BLaER1 (cell line): ENCODE results near the gene EML1.

ENCODE experiments used
- H3K27ac ChIP-seq: shearing (Covaris generic); formaldehyde crosslinking; 2 replicates; pipeline ENCODE4 v1.8.1; 2022
- H3K27me3 ChIP-seq: shearing (Covaris generic); formaldehyde crosslinking; 2 replicates; pipeline ENCODE4 v1.8.1; 2022
- H3K36me3 ChIP-seq: shearing (Covaris generic); formaldehyde crosslinking; 2 replicates; pipeline ENCODE4 v1.8.1; 2022
- H3K4me1 ChIP-seq: shearing (Covaris generic); formaldehyde crosslinking; 2 replicates; pipeline ENCODE4 v1.8.1; 2022
- H3K4me2 ChIP-seq: shearing (Covaris generic); formaldehyde crosslinking; 2 replicates; pipeline ENCODE4 v1.8.1; 2022
- H3K4me3 ChIP-seq: shearing (Covaris generic); formaldehyde crosslinking; 2 replicates; pipeline ENCODE4 v1.8.1; 2022
- H3K9ac ChIP-seq: shearing (Covaris generic); formaldehyde crosslinking; 2 replicates; pipeline ENCODE4 v1.8.1; 2022
- H3K9me3 ChIP-seq: shearing (Covaris generic); formaldehyde crosslinking; 2 replicates; pipeline ENCODE4 v1.8.1; 2022
- H4K20me1 ChIP-seq: shearing (Covaris generic); formaldehyde crosslinking; 2 replicates; pipeline ENCODE4 v1.8.1; 2022
- Cebpa-rat ChIP-seq: shearing (Covaris generic); IDR thresholded peaks from 2 replicates; pipeline ENCODE4 v1.8.1; 2022

EML1 gene

DNA sequence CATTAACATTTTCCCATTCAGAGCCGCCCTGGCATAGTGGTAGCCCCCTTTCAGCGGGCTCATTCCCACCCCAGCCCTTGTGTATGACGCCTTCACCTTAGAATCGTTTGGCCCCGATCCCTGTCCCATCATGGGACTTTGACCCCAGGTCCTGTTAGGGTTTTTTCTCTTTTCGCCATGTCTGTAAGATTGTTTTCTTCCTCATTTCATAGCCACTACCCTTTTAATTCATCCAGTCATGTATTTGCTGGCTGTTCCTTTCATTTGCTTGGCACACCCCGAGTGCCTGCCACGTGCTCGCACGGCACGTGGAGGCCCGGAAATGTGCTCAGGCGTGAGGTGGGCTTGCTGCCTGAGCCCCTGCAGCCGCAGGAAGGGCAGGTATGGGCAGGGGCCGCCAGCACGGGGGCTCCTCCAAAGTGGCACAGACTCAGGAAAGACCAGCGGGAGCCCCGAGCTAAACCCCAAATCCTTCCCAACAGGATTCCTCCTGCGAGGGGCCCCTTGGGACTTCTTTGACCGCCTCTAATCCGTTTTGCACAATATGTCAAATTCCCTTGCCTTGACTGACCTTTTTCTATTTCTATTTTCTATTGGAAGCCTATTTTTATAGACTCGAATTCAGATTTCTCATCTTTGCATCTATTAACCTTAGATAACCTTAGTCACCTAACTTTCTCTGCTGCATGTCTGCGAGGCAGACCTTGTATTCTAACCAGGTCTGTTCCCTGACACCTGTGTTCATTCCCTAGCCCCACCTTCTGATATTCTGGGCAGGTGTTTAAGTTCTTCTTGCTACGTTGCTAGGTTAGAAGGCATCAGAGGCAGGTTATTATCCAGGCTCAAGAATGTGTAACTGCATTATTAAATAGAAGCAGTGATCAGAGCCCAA lies 114.8 kb downstream of the EML1 start:
- Histone ChIP-seq H3K27ac (no peak overlapping the region), H3K9ac (no peak overlapping the region), H3K4me3 (no peak overlapping the region), H3K9me3 (peaks cover 17% of the 10 kb centered on the region), H3K4me1 (no peaks in the 10 kb centered on the region), H4K20me1 (no peaks in the 10 kb centered on the region), H3K27me3 (no peaks in the 10 kb centered on the region), H3K4me2 (no peak overlapping the region), H3K36me3 (no peaks in the 10 kb centered on the region)
- TF ChIP-seq Cebpa-rat: no peak

DNA sequence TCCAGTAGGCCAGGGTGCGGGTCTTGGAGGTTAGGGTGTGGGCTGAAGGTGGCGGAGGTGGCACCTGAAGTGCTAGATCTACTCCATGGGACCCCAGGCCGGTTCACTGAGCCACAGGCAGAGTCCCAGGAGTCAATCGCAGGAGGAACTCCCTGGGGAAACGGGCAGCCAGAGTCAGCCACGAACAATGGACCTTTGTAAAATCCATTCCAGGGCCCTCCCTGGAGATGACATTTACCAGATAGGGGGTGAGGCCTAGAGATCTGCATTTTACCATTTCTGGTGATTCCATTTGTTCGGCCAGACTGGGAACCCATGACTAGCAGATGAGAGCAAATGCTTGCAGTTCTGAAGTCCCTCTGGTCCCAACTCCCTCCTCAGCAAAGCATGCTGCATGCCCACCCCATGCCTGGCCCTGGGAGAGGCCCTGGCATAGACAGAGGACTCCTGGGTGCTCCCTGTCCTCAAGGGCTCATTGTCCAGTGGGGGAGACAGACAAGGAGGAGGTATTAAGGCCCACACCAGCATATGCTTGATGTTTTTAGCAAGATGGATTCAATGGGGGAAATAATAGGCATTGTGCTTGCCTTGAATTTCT lies 115.5 kb downstream of the EML1 start:
- H3K27ac ChIP-seq: no peak overlapping the region
- H3K9me3 ChIP-seq: peaks cover 9% of the 10 kb centered on the region
- H3K27me3 ChIP-seq: no peaks in the 10 kb centered on the region
- no peak for TF ChIP-seq Cebpa-rat
- H4K20me1 ChIP-seq: no peaks in the 10 kb centered on the region
- H3K36me3 ChIP-seq: no peaks in the 10 kb centered on the region
- H3K4me1 ChIP-seq: no peaks in the 10 kb centered on the region
- no peak overlapping the region for H3K4me3 ChIP-seq
- no peak overlapping the region for H3K9ac ChIP-seq
- no peak overlapping the region for H3K4me2 ChIP-seq

DNA sequence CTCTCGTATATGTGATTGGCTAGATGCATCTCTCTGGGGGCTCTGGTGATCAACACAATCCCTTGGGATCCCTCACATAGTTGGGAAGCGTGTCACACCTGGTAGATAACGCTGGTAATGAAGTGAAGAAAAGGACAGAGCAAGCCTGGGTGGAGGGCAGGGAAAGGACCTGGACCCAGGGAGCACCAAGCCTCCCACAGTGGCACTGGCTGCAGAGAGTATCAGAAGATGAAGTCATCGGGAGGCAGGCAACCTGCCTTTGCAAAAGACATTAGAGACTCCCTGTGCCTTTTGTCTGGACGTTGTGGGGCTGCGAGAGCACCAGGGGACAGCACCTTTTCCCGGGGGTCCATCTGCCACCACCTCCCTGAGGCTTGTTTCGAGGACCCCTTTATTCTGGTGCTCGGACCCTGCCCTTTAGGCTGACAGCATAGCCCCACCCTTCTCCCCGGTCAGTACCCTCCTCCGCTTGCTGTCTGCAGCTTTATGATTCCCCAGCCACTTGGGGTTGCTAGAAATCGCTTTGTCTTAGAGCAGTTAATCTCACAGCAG lies 116.4 kb downstream of the EML1 start:
- Histone ChIP-seq H3K4me3 (no peak overlapping the region), H3K9me3 (peaks cover 6% of the 10 kb centered on the region; the same call in 1 of the 2 replicates), H3K9ac (no peak overlapping the region), H3K4me1 (no peaks in the 10 kb centered on the region), H3K36me3 (no peaks in the 10 kb centered on the region), H3K27me3 (no peaks in the 10 kb centered on the region), H4K20me1 (no peaks in the 10 kb centered on the region), H3K4me2 (no peak overlapping the region), H3K27ac (no peak overlapping the region)
- no peak for TF ChIP-seq Cebpa-rat

DNA sequence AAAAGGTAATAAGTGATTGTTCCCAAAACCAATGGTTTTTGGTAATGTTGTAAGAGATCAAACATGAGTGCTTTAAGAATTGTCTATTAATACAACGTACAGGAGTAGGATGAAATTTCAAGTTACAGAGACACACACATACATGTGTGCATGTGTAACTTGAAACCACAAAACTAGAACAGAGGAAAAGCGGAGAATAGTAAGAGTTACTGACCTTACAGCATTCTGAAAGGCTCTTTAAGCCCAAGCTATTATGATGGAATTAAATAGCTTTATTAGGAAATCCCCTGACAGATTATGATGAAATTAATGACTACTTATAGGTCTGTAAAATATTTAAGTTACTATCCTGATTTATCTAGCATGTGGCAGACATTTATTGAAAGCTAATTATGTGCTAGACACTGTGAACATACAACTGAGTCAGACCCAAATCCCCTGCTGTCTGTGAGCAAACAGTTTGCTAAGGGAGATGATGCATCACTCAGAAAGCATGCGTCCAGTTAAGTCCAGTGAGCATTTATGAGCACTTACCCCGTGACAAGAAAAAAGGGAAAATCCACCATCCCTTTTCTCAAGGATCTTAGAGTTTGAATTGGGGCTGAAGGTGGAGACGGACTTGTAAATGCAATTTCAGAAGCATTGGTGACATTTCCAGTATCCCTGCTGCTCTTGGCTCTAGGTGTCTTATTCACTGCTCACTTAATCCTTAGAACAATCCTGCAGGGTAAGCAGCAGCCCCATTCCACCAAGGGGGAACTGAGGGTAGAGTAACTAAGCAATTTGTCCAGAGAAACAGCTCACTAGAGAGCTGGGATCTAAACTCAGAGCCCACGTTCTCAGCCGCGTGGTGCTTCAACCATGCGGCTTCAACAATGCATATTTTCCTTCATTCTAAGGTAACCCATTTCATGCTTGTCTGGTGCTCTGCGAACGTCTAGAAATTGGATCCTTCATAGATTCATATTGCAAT lies 117.4 kb downstream of the EML1 start:
- H3K4me3 ChIP-seq: no peak overlapping the region
- TF ChIP-seq Cebpa-rat: no peak

DNA sequence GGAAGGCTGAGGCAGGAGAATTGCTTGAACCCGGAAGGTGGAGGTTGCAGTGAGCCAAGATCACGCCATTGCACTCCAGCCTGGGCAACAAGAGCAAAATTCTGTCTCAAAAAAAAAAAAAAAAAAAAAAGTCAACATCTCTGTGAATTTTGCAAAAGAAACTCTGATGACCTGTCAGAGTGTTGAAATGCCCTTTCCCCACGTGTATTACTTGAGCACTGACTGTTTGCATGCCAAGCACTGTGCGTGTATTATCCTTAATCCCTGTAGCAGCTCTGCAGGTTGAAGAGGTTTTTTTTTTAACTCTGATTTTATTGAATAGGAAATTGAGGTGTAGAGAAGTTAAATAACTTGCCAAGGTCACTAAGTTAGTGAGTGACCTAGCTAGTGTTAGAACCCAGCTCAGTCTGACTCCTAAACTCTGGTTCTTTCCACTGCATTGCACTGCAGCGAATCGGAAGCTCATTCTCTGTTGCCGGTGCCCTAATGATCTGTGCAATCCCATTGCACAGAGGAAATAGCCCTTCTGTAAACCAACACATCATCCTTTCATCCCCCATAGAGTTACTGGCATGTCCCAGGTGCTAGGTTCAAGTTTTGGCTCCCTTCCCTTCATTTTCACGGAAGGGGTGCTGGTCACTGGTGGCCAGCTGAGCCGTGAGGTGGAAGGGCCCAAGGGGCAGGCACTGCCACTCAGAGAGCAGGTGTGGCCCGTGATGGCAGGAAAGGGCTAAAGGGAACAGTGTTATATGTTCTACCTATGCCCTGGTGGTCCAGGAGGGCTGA lies 122.3 kb downstream of the EML1 start:
- Histone ChIP-seq H3K9ac (no peak overlapping the region), H4K20me1 (no peaks in the 10 kb centered on the region), H3K27me3 (no peaks in the 10 kb centered on the region), H3K4me3 (no peak overlapping the region), H3K9me3 (no peaks in the 10 kb centered on the region), H3K4me2 (no peak overlapping the region), H3K4me1 (no peaks in the 10 kb centered on the region), H3K36me3 (no peaks in the 10 kb centered on the region), H3K27ac (no peak overlapping the region)
- no peak for TF ChIP-seq Cebpa-rat

More for the DNA sequence above, 117.4 kb downstream of the EML1 start:
- no peak overlapping the region for H3K4me2 ChIP-seq
- no peaks in the 10 kb centered on the region for H3K4me1 ChIP-seq
- H3K27ac ChIP-seq: no peak overlapping the region
- H4K20me1 ChIP-seq: no peaks in the 10 kb centered on the region
- no peaks in the 10 kb centered on the region for H3K36me3 ChIP-seq
- no peaks in the 10 kb centered on the region for H3K27me3 ChIP-seq
- H3K9ac ChIP-seq: no peak overlapping the region
- H3K9me3 ChIP-seq: peaks cover 6% of the 10 kb centered on the region; the same call in 1 of the 2 replicates

DNA sequence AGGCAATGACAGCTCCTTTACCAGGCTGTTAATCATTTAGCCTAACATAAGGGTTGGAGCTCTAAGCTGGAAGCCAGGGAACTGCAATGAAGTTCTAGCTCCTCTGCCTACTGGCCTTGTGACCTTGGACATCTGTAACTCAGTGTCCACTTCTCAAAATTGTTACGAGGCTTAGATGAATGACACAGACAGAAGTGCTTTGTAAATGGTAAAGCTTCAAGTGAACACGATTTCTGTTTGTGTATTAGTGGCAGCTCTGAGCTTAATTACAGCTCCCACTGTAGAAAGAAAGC lies 122.8 kb downstream of the EML1 start:
- H3K36me3 ChIP-seq: no peaks in the 10 kb centered on the region

DNA sequence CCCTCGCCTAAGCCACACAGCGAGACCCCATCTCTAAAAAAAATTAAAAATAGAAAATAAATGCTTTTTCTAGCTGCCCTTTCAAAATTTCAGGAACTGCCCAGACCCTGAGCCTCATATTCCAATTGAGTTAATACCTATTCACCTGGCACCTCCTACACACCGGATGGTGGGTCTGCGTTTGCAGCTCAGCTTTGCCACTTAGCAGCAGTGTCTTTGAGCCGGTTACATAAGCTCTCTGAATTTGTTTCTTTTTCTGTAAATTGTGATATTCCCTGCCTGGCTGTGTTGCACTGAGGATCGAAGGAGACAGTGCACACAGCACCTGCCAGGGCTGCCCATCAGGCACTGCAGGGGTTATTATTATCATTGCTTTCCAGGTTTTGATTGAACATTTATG lies 125.6 kb downstream of the EML1 start:
- Histone ChIP-seq H3K9me3 (no peaks in the 10 kb centered on the region), H4K20me1 (no peaks in the 10 kb centered on the region), H3K4me1 (no peaks in the 10 kb centered on the region), H3K36me3 (no peaks in the 10 kb centered on the region), H3K4me2 (no peak overlapping the region), H3K27ac (no peak overlapping the region), H3K4me3 (no peak overlapping the region), H3K9ac (no peak overlapping the region), H3K27me3 (no peaks in the 10 kb centered on the region)
- no peak for TF ChIP-seq Cebpa-rat

More for the DNA sequence above, 122.8 kb downstream of the EML1 start:
- H3K9ac ChIP-seq: no peak overlapping the region
- no peak overlapping the region for H3K4me2 ChIP-seq
- no peak for TF ChIP-seq Cebpa-rat
- H3K27ac ChIP-seq: no peak overlapping the region
- no peaks in the 10 kb centered on the region for H3K27me3 ChIP-seq
- no peaks in the 10 kb centered on the region for H3K4me1 ChIP-seq
- H3K4me3 ChIP-seq: no peak overlapping the region
- no peaks in the 10 kb centered on the region for H4K20me1 ChIP-seq
- no peaks in the 10 kb centered on the region for H3K9me3 ChIP-seq

DNA sequence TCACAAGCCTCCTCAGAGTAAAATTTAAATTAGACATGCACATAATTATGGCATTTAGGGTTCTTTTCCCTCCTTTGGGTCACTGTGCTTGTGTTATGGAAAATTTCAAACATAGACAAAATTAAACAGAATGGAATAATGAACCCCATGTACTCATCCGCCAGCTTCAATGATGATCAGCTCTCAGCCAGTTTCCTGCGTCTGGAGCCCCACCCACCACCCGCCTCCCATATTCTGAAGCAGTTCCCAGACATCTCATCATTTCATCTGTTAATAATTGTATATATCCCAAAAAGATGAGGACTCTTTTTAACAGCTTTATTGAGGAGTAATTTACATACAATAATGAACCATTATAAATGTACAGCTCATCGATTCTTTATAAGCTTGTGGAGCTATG lies 128.2 kb downstream of the EML1 start:
- Histone ChIP-seq H3K4me2 (no peak overlapping the region), H3K4me3 (no peak overlapping the region), H3K27ac (no peak overlapping the region), H3K36me3 (no peaks in the 10 kb centered on the region), H3K4me1 (no peaks in the 10 kb centered on the region), H3K9me3 (no peaks in the 10 kb centered on the region), H3K27me3 (no peaks in the 10 kb centered on the region), H4K20me1 (no peaks in the 10 kb centered on the region), H3K9ac (no peak overlapping the region)
- no peak for TF ChIP-seq Cebpa-rat

DNA sequence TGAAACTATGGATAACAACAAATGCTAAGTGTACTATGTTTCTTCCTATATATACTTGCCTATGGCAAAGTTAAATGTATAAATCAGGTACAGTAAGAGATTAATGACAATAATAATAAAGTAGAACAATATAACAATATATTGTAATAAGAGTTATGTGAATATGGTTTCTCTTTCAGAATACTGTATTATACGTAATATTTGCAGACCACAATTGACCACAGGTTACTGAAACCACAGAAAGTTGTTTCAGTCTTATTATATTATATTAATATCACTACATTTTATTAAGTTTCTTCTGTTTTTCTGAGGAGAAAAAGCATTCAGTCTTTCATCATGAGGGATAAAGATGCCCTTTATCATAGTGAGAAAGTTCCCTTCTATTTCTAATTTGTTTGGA lies 131.2 kb downstream of the EML1 start:
- peaks cover 2% of the 10 kb centered on the region; the same call in 1 of the 2 replicates for H3K27me3 ChIP-seq
- H3K36me3 ChIP-seq: no peaks in the 10 kb centered on the region
- no peak overlapping the region for H3K9ac ChIP-seq
- H4K20me1 ChIP-seq: no peaks in the 10 kb centered on the region
- H3K4me1 ChIP-seq: peaks cover 6% of the 10 kb centered on the region
- no peak overlapping the region for H3K4me2 ChIP-seq
- no peak overlapping the region for H3K27ac ChIP-seq
- no peaks in the 10 kb centered on the region for H3K9me3 ChIP-seq
- no peak for TF ChIP-seq Cebpa-rat
- no peak overlapping the region for H3K4me3 ChIP-seq
